Peyer's patch (tissue), 4 donors: Measurements from ENCODE around the gene GPR25.
A peak's percentile ranks its signal among the peaks of the same experiment; 100 is the strongest.

Source experiments
- CTCF ChIP-seq, 6 experiments: fragments of 450-650 bp in 4 of 6; fragments of 200-600 bp in 2 of 6; sonication (generic) in 1 of 6; IDR thresholded peaks; one replicate each; pipeline ENCODE4 v1.5.1; 2017 to 2019; ENCODE audit warnings: antibody characterized with exemption in 6 of 6, mild to moderate bottlenecking in 3 of 6, moderate library complexity in 1 of 6
- POLR2A ChIP-seq, 2 donors: fragments of 450-650 bp; IDR thresholded peaks; one replicate each; pipeline ENCODE4 v1.5.1; 2017; ENCODE audit warnings: antibody characterized with exemption in 2 of 2, mild to moderate bottlenecking in 2 of 2, moderate library complexity in 2 of 2

DNA sequence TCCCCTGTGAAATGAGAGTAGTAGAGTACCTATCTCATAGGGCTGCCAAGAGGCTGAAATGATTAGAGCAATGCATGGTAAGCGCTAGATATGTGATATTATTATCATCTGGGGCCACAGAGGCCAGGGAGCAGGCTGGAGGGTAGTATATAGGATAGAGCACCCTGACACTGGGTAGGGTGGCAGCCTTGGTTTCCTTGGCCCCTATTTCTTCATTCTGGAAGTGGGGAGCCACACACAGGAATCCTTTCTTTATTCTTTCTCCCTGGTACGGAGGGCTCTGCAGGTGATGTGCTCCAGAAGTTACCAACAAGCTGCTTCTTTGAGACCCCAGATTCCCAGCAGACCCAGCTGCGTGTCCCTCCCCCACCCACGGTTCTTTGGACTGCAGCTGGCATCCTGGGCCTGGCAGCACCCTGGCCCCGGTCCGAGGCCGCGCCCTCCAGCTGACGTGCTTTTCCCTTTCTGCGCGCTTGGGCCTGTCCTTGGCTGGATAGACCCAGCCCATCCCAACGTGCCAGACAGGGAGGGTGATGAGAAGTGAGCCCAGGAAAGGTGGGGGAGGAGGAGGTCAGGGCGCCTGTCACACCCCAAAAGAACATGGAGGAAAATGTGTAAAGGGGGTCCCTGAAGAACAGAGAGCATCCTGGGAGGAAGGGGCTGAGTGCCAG is 40.1 kb downstream of the GPR25 start:
- TF ChIP-seq POLR2A (IDR thresholded peaks at IDR 0.05) (peak; percentile 10 to 56), CTCF (IDR thresholded peaks at IDR 0.05) (no peak)
